MCF 10A (cell line): ENCODE measurements around the gene MRPL53. TPM values are rescaled to one million over a fixed set of nuclear protein-coding genes. Genes with fewer than 3 reads are reported as not detected.

Source experiments
- BruUV-seq: library from RNA; stranded (reverse); fragments of 400-500 nt; replicated peaks from 2 replicates; lab custom pipeline; 2021; lab: Mats Ljungman, UMichigan
- CTCF ChIA-PET: fragments of 300-600 bp; sonication (Branson Sonifier 250); formaldehyde crosslinking; extraction: SDS; loops from one replicate; lab custom pipeline; 2021; ENCODE audit warnings: antibody characterized with exemption, inconsistent platforms; lab: Yijun Ruan, JAX
- POLR2A ChIA-PET: fragments of 300-600, 350-650 bp; sonication (Branson Sonifier 250); formaldehyde crosslinking; extraction: SDS; loops from one replicate; lab custom pipeline; 2020; ENCODE audit warnings: antibody characterized with exemption, inconsistent platforms; lab: Yijun Ruan, JAX
- DNase-seq: peaks from one replicate; pipeline ENCODE4 v3.0.0-alpha.2; 2018; ENCODE audit not compliant: unreplicated experiment
- H3K27ac Mint-ChIP-seq: one replicate; pipeline ENCODE4 v1.8.0; 2022; ENCODE audit warnings: mild to moderate bottlenecking, low read depth, mixed read lengths; ENCODE audit not compliant: unreplicated experiment
- H3K27me3 Mint-ChIP-seq: one replicate; pipeline ENCODE4 v1.8.0; 2022; ENCODE audit warnings: mixed read lengths; ENCODE audit not compliant: insufficient read depth, unreplicated experiment
- H3K36me3 Mint-ChIP-seq: one replicate; pipeline ENCODE4 v1.8.0; 2022; ENCODE audit warnings: mild to moderate bottlenecking, moderate library complexity, mixed read lengths; ENCODE audit not compliant: insufficient read depth, unreplicated experiment
- H3K4me1 Mint-ChIP-seq: one replicate; pipeline ENCODE4 v1.8.0; 2022; ENCODE audit warnings: mixed read lengths; ENCODE audit not compliant: insufficient read depth, unreplicated experiment
- H3K4me3 Mint-ChIP-seq: one replicate; pipeline ENCODE4 v1.8.0; 2022; ENCODE audit warnings: mild to moderate bottlenecking, moderate library complexity, mixed read lengths; ENCODE audit not compliant: unreplicated experiment
- H3K9me3 Mint-ChIP-seq: one replicate; pipeline ENCODE4 v1.8.0; 2022; ENCODE audit warnings: mixed read lengths; ENCODE audit not compliant: unreplicated experiment
- CTCF ChIP-seq: fragments of 200-600 bp; IDR thresholded peaks from one replicate; pipeline ENCODE4 v1.8.0; 2022; ENCODE audit warnings: antibody characterized with exemption, mild to moderate bottlenecking; ENCODE audit not compliant: unreplicated experiment
- intact Hi-C: fragments of 100-400 bp; cut with micrococcal nuclease; formaldehyde crosslinking; loops from 2 replicates; pipeline ENCODE4 v1.14.1; 2022
- total RNA-seq: library from RNA; stranded (reverse); gene quantifications from 2 replicates; pipeline ENCODE4 v1.2.3, GENCODE V29; 2022

Gene MRPL53
- total RNA-seq, 1 experiment from 2014 or later: 123 TPM

GRCh38 chr2:74515271-74515980 lies 42.9 kb upstream of the MRPL53 start:
- ChIA-PET CTCF (interaction anchor here (0.5 kb wide), 1 partner anchor 165 kb away, joined by 3 read pairs; no protein-coding TSS in a partner anchor), POLR2A (no interaction called here)
- no peak overlapping the region for H3K27ac Mint-ChIP-seq
- DNase-seq: no peak
- BruUV-seq: no TSS peak
- H3K4me3 Mint-ChIP-seq: no peak overlapping the region
- H3K36me3 Mint-ChIP-seq: no peaks in the 10 kb centered on the region
- H3K27me3 Mint-ChIP-seq: peaks cover 11% of the 10 kb centered on the region
- no peaks in the 10 kb centered on the region for H3K4me1 Mint-ChIP-seq
- intact Hi-C loops: no loop called here
- no peaks in the 10 kb centered on the region for H3K9me3 Mint-ChIP-seq
- no peak for TF ChIP-seq CTCF

- TF ChIP-seq CTCF: no peak
- Mint-ChIP-seq H3K36me3 (no peaks in the 10 kb centered on the region), H3K27me3 (peaks cover 11% of the 10 kb centered on the region), H3K4me1 (no peaks in the 10 kb centered on the region), H3K4me3 (no peak within 1 kb of the TSS), H3K9me3 (no peaks in the 10 kb centered on the region), H3K27ac (no peak within 1 kb of the TSS)
- ChIA-PET CTCF (interaction anchor here (0.5 kb wide), 1 partner anchor 166 kb away, joined by 3 read pairs; no protein-coding TSS in a partner anchor), POLR2A (no interaction called here)
- DNase-seq: no peak
- no TSS peak for BruUV-seq
- intact Hi-C loops: no loop called here
These were observed 42.1 kb upstream of the MRPL53 start, which contains the start of gene TLX2 for GRCh38 chr2:74514368-74515270. TSS of gene TLX2 (plus strand) at chr2:74514450. CDS start at chr2:74514807, 357 bp downstream.

GRCh38 chr2:74513605-74514367 lies 41.3 kb upstream of the MRPL53 start:
- ChIA-PET CTCF (no interaction called here), POLR2A (interaction anchor here (0.7 kb wide), 1 partner anchor 13 kb away, joined by 3 read pairs; the partner anchor contains the start of gene DQX1)
- no peaks in the 10 kb centered on the region for H3K9me3 Mint-ChIP-seq
- no TSS peak for BruUV-seq
- no peak for TF ChIP-seq CTCF
- H3K27me3 Mint-ChIP-seq: peaks cover 4% of the 10 kb centered on the region
- no peaks in the 10 kb centered on the region for H3K36me3 Mint-ChIP-seq
- intact Hi-C loops: no loop called here
- peaks cover under 1% of the 10 kb centered on the region for H3K4me1 Mint-ChIP-seq
- DNase-seq: no peak
- H3K4me3 Mint-ChIP-seq: no peak overlapping the region
- no peak overlapping the region for H3K27ac Mint-ChIP-seq
